ENCODE data around the gene USP48.

Gene USP48

DNA sequence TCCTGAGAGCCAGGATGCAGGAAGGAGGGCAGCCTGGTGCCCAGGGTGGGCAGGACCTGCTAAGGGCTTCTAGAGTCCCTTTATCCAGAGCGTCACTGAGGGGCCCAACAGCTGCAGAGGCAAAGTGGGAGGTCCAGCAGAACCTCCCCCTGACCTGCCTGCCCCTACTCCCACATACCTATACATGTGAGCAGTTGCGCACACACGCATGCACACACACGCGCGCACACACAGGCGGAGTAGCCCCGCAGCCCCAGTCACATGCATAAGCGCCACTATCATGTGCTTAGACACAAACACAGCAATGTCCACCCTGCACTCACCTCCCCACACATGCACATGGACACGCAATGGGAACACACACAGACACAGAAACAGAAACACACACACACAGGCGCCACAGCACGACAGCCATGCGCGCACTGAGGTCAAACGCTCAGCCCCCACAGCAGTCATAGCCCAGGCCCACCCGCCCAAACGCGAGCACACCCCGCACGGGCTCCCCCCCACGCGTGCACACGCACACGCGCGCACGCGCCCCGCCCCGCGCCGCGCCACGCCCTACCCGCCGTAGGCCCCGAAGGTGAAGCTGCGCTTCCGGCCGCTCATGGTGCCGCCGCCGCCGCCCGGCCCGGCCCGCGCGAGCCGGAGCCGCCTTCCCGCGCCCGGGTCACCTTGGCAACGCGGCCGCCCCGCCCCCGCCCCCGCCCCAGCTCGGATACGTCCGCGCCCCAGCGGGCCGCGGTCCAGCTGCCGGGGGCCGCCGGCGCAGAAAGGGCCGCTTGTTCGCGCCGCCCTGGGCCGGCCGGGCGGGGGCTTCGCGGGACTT lies 131.5 kb downstream of the USP48 start:
- DNase-seq, result peak in 1 of 2 donors; percentile 21

GRCh38 chr1:21650400-21650799 lies 132.5 kb downstream of the USP48 start:
- no peak for DNase-seq

GRCh38 chr1:21649315-21649714 lies 133.6 kb downstream of the USP48 start:
- no peak for DNase-seq

DNA sequence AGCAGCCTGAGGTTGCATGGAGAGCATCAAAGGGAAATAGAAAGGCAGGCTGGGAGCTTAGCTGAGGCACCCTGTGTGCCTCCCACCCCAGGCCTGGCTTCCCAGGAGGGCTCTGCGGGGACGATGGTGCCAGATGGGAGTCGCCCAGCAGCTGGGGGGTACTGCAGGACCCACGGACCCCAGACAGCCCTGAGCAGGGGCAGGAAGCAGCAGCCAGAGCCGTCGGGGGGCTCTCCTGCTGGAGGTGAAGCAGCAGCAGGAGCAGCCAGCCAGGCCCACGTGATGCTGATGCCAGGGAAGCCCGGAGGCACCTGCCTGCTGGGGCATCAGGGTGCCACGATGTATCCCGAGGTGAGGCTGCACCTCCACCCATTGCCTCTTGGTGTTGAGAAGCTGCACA lies 134.2 kb downstream of the USP48 start:
- DNase-seq, result no peak

GRCh38 chr1:21648352-21648730 lies 134.6 kb downstream of the USP48 start:
- DNase-seq, result no peak

GRCh38 chr1:21647431-21648351 lies 135.3 kb downstream of the USP48 start:
- peak; percentile 44 to 53 for DNase-seq

GRCh38 chr1:21645550-21645949 lies 137.4 kb downstream of the USP48 start:
- no peak for DNase-seq

DNA sequence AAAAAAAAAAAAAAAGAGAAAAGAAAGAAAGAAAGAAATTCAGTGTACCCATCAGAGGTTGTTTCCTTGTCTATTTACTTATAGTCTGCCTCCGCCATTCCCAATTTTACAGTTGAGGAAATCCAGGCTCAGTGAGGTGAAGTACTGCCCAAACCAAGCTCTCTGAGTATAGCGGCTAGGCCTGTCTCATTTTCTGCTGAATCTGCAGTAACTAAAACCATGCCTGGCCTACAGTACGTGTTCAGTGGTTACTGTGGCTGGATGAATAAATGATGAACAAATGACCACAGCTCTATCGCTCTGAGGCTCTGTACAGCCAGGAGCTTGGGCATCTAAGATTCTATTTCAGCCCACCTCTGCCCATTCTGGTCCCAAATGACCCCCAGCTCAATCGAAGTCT lies 138.0 kb downstream of the USP48 start:
- DNase-seq, result no peak

- no peak for DNase-seq
These were observed 138.6 kb downstream of the USP48 start for GRCh38 chr1:21644348-21644747.

GRCh38 chr1:21643624-21644023 lies 139.3 kb downstream of the USP48 start:
- no peak for DNase-seq

GRCh38 chr1:21641967-21642739 lies 140.8 kb downstream of the USP48 start:
- DNase-seq, result no peak

- no peak for DNase-seq
These were observed 141.4 kb downstream of the USP48 start for GRCh38 chr1:21641537-21641936.

GRCh38 chr1:21641076-21641475 lies 141.9 kb downstream of the USP48 start:
- DNase-seq, result no peak

DNA sequence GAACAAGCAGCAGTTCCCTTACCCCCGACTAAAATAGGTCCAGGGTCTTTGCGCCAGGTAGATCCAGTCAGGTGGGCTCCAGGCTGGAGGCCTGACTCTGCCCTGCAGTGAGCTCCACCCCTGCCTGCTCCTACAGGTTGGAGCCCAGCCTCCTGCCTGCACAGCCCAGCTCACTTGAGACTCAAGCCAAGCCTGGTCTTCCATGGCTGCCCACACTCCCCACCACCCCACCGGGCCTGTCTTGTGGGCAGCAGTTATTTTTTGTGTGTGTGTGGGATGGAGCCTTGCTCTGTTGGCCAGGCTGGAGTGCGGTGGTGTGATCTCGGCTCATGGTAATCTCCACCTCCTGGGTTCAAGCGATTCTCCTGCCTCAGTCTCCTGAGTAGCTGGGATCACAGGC lies 142.3 kb downstream of the USP48 start:
- no peak for DNase-seq

DNA sequence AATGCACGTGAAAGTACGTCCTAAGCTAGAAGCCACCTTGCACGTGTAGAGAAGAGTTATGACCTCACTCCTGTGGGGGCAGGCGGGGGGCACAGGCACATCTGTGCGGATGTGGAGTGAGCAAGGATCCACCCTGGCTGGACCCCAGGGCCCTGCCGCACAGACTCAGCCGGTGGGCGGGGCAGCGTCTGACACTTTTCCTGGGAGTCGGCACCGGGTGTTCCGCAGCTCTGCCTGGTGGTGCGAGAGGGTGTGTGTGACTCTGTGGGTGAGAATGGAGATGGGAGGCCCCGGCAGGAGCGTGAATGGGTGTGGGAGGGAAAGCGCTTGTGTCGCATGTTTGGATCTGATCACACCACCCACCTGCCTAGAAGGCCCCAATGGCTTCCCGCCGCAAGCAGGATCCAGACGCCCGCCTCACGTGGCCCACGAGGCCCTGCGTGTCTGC lies 143.3 kb downstream of the USP48 start:
- no peak for DNase-seq

DNA sequence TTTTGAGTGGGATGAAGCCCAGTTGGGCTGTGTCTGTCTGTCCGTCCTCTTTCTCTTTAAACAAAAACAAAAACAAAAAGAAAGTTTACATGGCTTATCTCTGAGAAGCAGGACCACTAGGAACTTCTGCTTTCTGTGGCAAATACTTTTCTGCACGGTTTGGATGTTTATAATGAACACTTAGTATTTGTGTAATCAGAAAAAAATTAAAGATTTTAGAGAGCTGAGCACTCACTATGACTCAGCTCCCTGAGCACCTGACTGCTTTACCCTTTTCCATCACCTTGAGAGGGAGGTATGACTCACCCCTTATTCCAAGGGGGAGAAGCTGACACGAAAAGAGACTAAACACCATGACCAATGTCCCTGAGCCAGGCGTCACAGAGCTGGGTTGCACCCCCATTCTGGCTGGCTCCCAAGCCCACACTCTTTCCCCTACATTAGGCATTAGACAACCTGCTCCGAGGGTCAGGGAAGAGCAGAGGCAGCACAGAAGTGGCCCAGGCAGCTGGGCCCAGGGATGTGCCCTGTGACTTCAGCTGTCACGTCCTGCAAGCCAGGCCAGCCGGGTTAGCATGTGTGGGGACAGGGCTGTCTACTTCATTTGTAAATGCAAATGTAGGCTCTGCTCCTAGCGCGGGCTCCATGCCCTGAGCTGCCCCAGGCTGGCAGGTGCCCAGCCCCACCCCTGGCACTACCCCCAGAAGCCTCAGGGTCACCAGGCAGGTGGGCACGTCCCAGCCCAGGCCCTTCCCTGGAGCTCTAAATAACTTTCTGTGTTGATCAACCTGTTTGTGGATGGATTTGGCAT lies 144.2 kb downstream of the USP48 start:
- DNase-seq, result peak in 1 of 2 donors; percentile 12

- DNase-seq, result no peak
These were observed 145.4 kb downstream of the USP48 start for GRCh38 chr1:21637514-21637913.

GRCh38 chr1:21636029-21636428 lies 146.9 kb downstream of the USP48 start:
- DNase-seq, result no peak

- no peak for DNase-seq
These were observed 148.0 kb downstream of the USP48 start for GRCh38 chr1:21634806-21635535.

DNA sequence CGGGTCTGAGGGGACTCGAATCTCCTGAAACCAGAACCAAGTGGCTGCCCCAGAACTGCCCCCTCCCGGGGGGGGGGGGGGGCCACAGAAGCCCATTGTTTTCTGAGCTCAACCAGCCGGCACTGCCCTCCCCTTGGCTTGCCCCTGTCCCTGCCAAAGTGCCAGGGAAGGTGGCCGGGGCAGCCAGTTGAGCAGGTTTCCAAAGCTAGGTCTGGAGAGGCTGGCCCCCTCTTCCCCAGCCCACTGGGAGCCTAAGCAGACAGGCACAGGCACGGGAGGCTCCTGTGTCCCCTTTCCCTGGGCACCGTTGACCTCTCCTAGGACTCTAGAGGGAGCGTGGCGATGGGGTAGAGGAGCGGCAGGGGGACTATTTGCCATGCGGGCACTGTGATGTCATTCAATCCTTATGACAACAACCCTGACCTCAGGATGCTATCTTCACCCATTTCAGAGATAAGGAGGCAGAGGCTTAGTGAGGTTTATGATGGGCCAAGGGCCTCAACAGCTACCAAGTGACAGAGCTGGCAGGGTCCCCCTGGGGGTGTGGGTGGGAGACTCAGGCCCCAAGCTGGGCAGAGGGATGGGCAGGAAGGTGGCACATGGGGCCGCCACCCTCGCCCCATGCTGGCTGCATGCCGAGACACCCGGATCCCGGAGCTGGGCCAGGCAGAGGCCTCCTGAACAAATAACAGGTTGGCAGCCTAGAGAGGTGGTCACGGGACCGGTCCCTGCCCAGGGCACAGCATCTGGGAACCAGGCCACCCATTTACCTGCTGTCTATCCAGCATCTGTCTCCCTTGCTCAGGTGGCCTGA lies 148.8 kb downstream of the USP48 start:
- no peak for DNase-seq

All from inflammatory macrophage (primary cell).